ENCODE results near the gene HSPA2. TPM values are rescaled to one million over a fixed set of nuclear protein-coding genes. Genes with fewer than 3 reads are reported as not detected.
"Not testable (repeated sequence)": the region's sequence is repeated elsewhere in the genome, so short reads cannot be mapped to it uniquely, and the experiment has no call there.

The HSPA2 gene
- total RNA-seq, 2 experiments from 2014 or later, result 7.2 to 7.3 TPM

DNA sequence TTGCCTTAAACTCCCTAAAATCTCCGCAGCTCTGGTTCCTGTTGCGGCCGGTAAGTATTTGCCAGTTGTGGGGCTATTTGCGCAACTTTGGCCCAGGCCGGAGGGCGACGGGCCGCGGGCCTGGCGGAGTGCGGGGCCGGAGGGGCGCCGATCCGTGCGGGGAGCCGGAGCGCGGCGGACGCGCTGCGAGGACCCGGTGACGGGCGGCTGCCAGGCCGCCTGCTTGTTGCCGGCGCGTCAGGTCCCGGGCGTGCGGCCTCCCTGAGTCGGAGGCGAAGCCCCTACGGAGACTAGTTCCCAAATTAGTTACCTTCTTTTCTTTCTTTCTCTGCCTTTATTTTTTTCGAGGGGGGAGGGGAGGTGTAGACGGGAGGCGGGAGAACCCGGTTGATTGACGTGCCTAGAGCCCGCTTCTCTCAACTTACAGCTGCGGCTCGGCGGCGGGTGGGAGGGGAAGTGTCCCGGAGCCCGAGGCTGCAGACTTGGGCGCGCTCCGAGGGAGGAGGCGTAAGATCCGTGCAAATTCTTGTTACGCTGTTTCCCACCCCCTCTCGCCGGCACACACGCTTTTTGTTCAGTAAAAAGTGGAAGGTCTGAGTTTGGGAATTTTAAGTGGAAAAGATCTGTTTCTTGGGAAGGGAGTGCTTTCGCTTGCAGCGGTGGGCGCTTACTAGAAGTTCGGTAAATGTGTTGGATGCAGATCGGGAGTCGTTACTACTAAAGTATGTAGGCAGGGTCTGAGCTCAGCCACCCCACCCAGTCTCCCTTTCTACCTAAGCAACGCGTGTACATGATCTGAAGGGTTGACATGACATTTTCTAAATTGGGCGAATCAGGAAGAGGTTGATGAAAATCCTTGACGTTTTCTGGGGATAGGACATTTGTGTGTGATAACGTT lies 35.4 kb upstream of the HSPA2 start:
- H3K9me3 Mint-ChIP-seq (ENCODE audit: low read depth), result no peaks in the 10 kb centered on the region
- DNase-seq, result peak; percentile 94
- H3K27ac Mint-ChIP-seq, result peak overlapping the region; percentile 98
- H3K36me3 Mint-ChIP-seq, result peaks cover 48% of the 10 kb centered on the region
- no peaks in the 10 kb centered on the region for H3K27me3 Mint-ChIP-seq
- peaks cover 49% of the 10 kb centered on the region for H3K4me1 Mint-ChIP-seq
- CTCF ChIA-PET, result interaction anchor here (0.6 to 1.8 kb wide), 5 partner anchors 17 to 170 kb away, joined by 3 to 4 read pairs (median 3); no protein-coding TSS in a partner anchor
- peak; percentile 38 for ATAC-seq
- peak overlapping the region; percentile 91 for H3K4me3 Mint-ChIP-seq

DNA sequence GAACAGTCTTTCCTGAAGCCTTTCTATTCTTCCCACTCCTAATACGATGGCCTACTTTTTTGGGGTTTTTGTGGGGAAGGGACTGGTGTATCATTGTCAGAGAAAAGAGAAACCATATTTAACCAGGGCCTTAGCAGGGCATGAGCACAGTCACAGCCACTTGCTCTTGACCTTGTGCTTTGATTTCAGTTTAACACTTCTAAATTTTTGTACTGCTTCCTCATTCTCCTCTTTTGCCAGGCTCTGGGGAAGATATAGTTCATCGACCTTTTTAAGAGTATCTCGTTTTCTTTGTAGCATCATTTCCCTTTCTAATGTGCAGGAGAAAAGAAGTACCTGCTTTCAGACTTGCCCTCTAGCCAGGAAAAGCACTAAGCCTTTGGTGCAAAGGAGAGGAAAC lies 33.8 kb upstream of the HSPA2 start:
- H3K27ac Mint-ChIP-seq, result peak overlapping the region; percentile 98
- no peaks in the 10 kb centered on the region for H3K27me3 Mint-ChIP-seq
- CTCF ChIA-PET, result interaction anchor here (0.8 kb wide), 1 partner anchor 40 kb away, joined by 3 read pairs; no protein-coding TSS in a partner anchor
- H3K36me3 Mint-ChIP-seq, result peaks cover 51% of the 10 kb centered on the region
- H3K4me3 Mint-ChIP-seq, result peak overlapping the region; percentile 91
- ATAC-seq (no peak), DNase-seq (no peak)
- no peaks in the 10 kb centered on the region for H3K9me3 Mint-ChIP-seq (ENCODE audit: low read depth)
- peaks cover 52% of the 10 kb centered on the region for H3K4me1 Mint-ChIP-seq

- ATAC-seq, result no peak
- Mint-ChIP-seq H3K36me3 (peaks cover 43% of the 10 kb centered on the region), H3K27me3 (no peaks in the 10 kb centered on the region)
Measured at GRCh38 chr14:64507376-64508156, 33.0 kb upstream of the HSPA2 start.

GRCh38 chr14:64508215-64508776 lies 32.2 kb upstream of the HSPA2 start:
- DNase-seq (no peak), ATAC-seq (no peak)
- H3K4me3 Mint-ChIP-seq, result peak overlapping the region; percentile 91
- peak overlapping the region; percentile 98 for H3K27ac Mint-ChIP-seq
- H3K27me3 Mint-ChIP-seq, result no peaks in the 10 kb centered on the region
- no peaks in the 10 kb centered on the region for H3K9me3 Mint-ChIP-seq (ENCODE audit: low read depth)
- peaks cover 55% of the 10 kb centered on the region for H3K4me1 Mint-ChIP-seq
- CTCF ChIA-PET, result interaction anchor here (0.8 to 5.5 kb wide), 7 partner anchors 14 to 120 kb away, joined by 4 to 70 read pairs (median 5); partner anchors contain the start of gene MTHFD1
- H3K36me3 Mint-ChIP-seq, result peaks cover 40% of the 10 kb centered on the region

More at GRCh38 chr14:64507376-64508156, 33.0 kb upstream of the HSPA2 start:
- CTCF ChIA-PET, result interaction anchor here (0.8 to 5.5 kb wide), 6 partner anchors 13 to 120 kb away, joined by 3 to 70 read pairs (median 5); partner anchors contain the start of gene MTHFD1
- Mint-ChIP-seq H3K4me1 (peaks cover 54% of the 10 kb centered on the region), H3K27ac (peak overlapping the region; percentile 98), H3K9me3 (ENCODE audit: low read depth) (no peaks in the 10 kb centered on the region), H3K4me3 (peak overlapping the region; percentile 91)
- DNase-seq, result no peak

DNA sequence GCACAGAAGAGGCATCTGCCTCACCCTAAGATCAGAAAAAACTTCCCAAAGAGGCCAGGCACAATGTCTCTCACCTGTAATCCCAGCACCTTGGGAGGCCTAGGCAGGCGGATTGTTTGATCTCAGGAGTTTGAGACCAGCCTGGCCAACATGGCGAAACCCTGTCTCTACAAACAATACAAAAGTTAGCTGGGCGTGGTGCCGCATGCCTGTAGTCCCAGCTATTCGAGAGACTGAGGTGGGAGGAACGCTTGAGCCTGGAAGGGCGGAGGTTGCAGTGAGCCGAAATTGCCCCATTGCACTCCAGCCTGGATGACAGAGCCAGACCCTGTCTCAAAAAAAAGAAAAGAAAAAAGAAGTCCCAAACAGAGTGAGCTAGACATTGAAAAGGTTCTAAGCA lies 31.5 kb upstream of the HSPA2 start:
- Mint-ChIP-seq H3K27ac (peak overlapping the region; percentile 98), H3K36me3 (peaks cover 44% of the 10 kb centered on the region), H3K9me3 (ENCODE audit: low read depth) (no peaks in the 10 kb centered on the region), H3K4me3 (peak overlapping the region; percentile 91), H3K27me3 (no peaks in the 10 kb centered on the region), H3K4me1 (peaks cover 58% of the 10 kb centered on the region)
- no peak for DNase-seq
- no peak for ATAC-seq
- CTCF ChIA-PET, result interaction anchor here (0.7 to 5.5 kb wide), 10 partner anchors 9 to 924 kb away, joined by 3 to 70 read pairs (median 5); no protein-coding TSS in a partner anchor

- DNase-seq (peak; percentile 79), ATAC-seq (peak; percentile 35)
- peak overlapping the region; percentile 98 for H3K27ac Mint-ChIP-seq
- no peaks in the 10 kb centered on the region for H3K27me3 Mint-ChIP-seq
- H3K4me3 Mint-ChIP-seq, result peak overlapping the region; percentile 91
- peaks cover 33% of the 10 kb centered on the region for H3K36me3 Mint-ChIP-seq
- peaks cover 66% of the 10 kb centered on the region for H3K4me1 Mint-ChIP-seq
- no peaks in the 10 kb centered on the region for H3K9me3 Mint-ChIP-seq (ENCODE audit: low read depth)
- CTCF ChIA-PET, result interaction anchor here (0.5 to 5.5 kb wide), 27 partner anchors 9 to 210 kb away, joined by 3 to 70 read pairs (median 4); partner anchors contain the start of gene AKAP5
Measured at GRCh38 chr14:64510825-64511671, 29.5 kb upstream of the HSPA2 start.

GRCh38 chr14:64513271-64513670 lies 27.3 kb upstream of the HSPA2 start:
- CTCF ChIA-PET, result interaction anchor here (5.5 kb wide), 1 partner anchor 19 kb away, joined by 70 read pairs; no protein-coding TSS in a partner anchor
- H3K36me3 Mint-ChIP-seq, result peaks cover 27% of the 10 kb centered on the region
- ATAC-seq (no peak), DNase-seq (no peak)
- peaks cover 66% of the 10 kb centered on the region for H3K4me1 Mint-ChIP-seq
- H3K27me3 Mint-ChIP-seq, result no peaks in the 10 kb centered on the region
- H3K4me3 Mint-ChIP-seq, result no peak overlapping the region
- H3K9me3 Mint-ChIP-seq (ENCODE audit: low read depth), result no peaks in the 10 kb centered on the region
- H3K27ac Mint-ChIP-seq, result no peak overlapping the region

DNA sequence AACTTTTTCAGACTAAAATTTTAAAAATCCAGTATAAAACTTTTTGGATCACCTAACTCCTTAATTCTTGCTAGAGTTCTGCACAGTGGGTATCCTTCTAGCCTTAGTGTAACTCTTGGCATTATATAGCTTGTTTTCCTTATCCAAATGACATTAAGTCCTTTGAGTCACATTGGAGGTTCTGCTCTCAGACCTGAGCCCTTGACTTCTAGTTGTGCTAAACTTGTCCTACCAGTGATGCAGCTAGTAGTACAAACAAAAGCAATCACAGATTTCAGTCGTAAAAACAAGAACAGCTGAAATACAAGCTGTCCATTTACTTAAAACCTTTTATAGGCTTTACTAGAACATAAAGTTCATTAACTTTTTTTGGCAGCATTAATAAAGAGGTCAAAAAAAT lies 25.5 kb upstream of the HSPA2 start:
- no peaks in the 10 kb centered on the region for H3K9me3 Mint-ChIP-seq (ENCODE audit: low read depth)
- no peak for ATAC-seq
- H3K4me3 Mint-ChIP-seq, result no peak overlapping the region

GRCh38 chr14:64516969-64517368 lies 23.6 kb upstream of the HSPA2 start:
- H3K27ac Mint-ChIP-seq, result no peak overlapping the region
- H3K36me3 Mint-ChIP-seq, result peaks cover 13% of the 10 kb centered on the region
- H3K27me3 Mint-ChIP-seq, result no peaks in the 10 kb centered on the region
- H3K9me3 Mint-ChIP-seq (ENCODE audit: low read depth), result no peaks in the 10 kb centered on the region
- peaks cover 45% of the 10 kb centered on the region for H3K4me1 Mint-ChIP-seq
- DNase-seq (no peak), ATAC-seq (peak; percentile 27)
- H3K4me3 Mint-ChIP-seq, result no peak overlapping the region
- CTCF ChIA-PET, result interaction anchor here (2.9 kb wide), 1 partner anchor 88 kb away, joined by 17 read pairs; no protein-coding TSS in a partner anchor

More for the DNA sequence above, 25.5 kb upstream of the HSPA2 start:
- Mint-ChIP-seq H3K27me3 (no peaks in the 10 kb centered on the region), H3K4me1 (peaks cover 57% of the 10 kb centered on the region), H3K36me3 (peaks cover 20% of the 10 kb centered on the region), H3K27ac (no peak overlapping the region)
- CTCF ChIA-PET, result interaction anchor here (0.9 to 2.9 kb wide), 8 partner anchors 14 to 377 kb away, joined by 3 to 17 read pairs (median 3); no protein-coding TSS in a partner anchor
- DNase-seq, result no peak

DNA sequence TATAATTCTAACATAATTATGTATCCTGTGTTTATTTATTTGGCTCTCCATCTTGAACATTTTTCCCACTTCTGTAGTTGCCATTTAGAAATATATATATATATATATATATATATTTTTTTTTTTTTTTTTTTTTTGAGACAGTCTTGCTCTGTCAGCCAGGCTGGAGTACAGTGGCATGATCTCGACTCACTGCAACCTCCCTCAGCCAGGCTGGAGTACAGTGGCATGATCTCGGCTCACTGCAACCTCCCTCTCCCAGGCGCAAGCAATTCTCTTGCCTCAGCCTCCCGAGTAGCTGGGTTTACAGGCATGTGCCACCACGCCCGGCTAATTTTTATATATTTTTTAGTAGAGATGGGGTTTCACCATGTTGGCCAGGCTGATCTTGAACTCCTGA lies 22.9 kb upstream of the HSPA2 start:
- H3K27ac Mint-ChIP-seq; H3K4me3 Mint-ChIP-seq; ATAC-seq; DNase-seq; H3K9me3 Mint-ChIP-seq (ENCODE audit: low read depth); H3K27me3 Mint-ChIP-seq: not testable (repeated sequence)
- Mint-ChIP-seq H3K4me1 (peaks cover 40% of the 10 kb centered on the region), H3K36me3 (peaks cover 13% of the 10 kb centered on the region)
- CTCF ChIA-PET, result interaction anchor here (1.3 to 1.9 kb wide), 3 partner anchors 23 to 118 kb away, joined by 3 to 7 read pairs (median 3); partner anchors contain the start of gene HSPA2

DNA sequence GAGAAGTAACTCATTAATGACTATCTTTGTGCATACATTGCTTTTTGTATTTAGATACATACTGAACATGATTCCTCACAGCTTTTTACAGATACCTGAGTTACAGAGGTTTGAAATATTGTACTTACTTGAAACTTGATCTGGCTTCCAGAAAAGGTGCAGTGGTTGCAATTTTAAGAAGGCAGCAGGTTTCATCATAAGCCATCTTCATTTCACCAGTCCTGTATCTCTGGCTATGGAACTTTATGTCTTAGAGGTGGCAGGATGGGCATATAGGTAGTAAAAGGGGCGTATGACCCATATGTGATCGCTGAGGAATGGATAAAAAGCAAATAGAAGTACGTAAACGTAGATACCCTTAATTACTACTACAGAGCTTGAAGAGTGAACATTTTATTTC lies 22.3 kb upstream of the HSPA2 start:
- CTCF ChIA-PET, result interaction anchor here (0.7 to 1.9 kb wide), 4 partner anchors 9 to 118 kb away, joined by 3 to 7 read pairs (median 4); partner anchors contain the start of gene HSPA2
- ATAC-seq (no peak), DNase-seq (no peak)
- Mint-ChIP-seq H3K9me3 (ENCODE audit: low read depth) (no peaks in the 10 kb centered on the region), H3K27me3 (no peaks in the 10 kb centered on the region), H3K4me1 (peaks cover 40% of the 10 kb centered on the region), H3K27ac (no peak overlapping the region), H3K4me3 (no peak overlapping the region), H3K36me3 (peaks cover 12% of the 10 kb centered on the region)

DNA sequence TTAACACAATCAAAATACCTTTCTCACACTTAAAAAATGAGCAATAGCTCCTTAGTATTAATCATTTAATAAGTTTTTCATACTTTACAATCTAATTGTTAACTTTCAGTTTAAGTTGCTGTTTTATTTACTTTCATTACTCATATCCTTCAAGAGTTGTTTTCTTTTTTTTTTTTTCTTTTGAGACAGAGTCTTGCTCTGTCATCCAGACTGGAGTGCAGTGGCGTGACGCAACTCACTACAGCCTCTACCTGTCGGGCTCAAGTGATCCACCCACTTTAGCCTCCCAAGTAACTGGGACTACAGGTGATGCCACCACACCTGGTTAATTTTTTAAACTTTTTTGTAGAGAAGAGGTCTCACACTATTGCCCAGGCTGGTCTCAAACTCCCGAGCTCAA lies 19.8 kb upstream of the HSPA2 start:
- Mint-ChIP-seq H3K9me3 (ENCODE audit: low read depth) (no peaks in the 10 kb centered on the region), H3K27ac (no peak overlapping the region), H3K36me3 (peaks cover 13% of the 10 kb centered on the region), H3K27me3 (no peaks in the 10 kb centered on the region), H3K4me1 (peaks cover 30% of the 10 kb centered on the region), H3K4me3 (no peak overlapping the region)
- CTCF ChIA-PET, result interaction anchor here (1.4 to 4.9 kb wide), 2 partner anchors 11 to 176 kb away, joined by 3 to 36 read pairs; no protein-coding TSS in a partner anchor
- ATAC-seq (no peak), DNase-seq (no peak)
